ENCODE results near the gene LOXL1. TPM values are rescaled to one million over a fixed set of nuclear protein-coding genes. Genes with fewer than 3 reads are reported as not detected.
A peak's percentile ranks its signal among the peaks of the same experiment; 100 is the strongest.

Gene LOXL1
- total RNA-seq, 1 experiment from 2014 or later: 117 TPM

GRCh38 chr15:73993211-73993994 lies 67.1 kb downstream of the LOXL1 start:
- CTCF ChIA-PET: interaction anchor here (1.8 kb wide), 1 partner anchor 21 kb away, joined by 9 read pairs; no protein-coding TSS in a partner anchor
- BruUV-seq (replicated peaks): no TSS peak
- Histone ChIP-seq H3K4me1 (ENCODE audit: insufficient read depth, low read length, poor library complexity, severe bottlenecking) (peaks cover 27% of the 10 kb centered on the region), H3K4me3 (ENCODE audit: low read depth, low read length, poor library complexity, severe bottlenecking) (peak overlapping the region; percentile 80), H3K9me3 (ENCODE audit: low read depth, low read length, poor library complexity, severe bottlenecking) (no peaks in the 10 kb centered on the region), H3K27me3 (replicated peaks; ENCODE audit: insufficient read depth, low read depth, low read length, poor library complexity) (no peaks in the 10 kb centered on the region), H3K36me3 (ENCODE audit: insufficient read depth, low read length, poor library complexity, severe bottlenecking) (peaks cover 1% of the 10 kb centered on the region), H3K27ac (ENCODE audit: low read depth, low read length, poor library complexity, severe bottlenecking) (peak overlapping the region; percentile 76)
- POLR2A ChIA-PET (ENCODE audit: low non-redundant PET): interaction anchor here (0.5 kb wide), 1 partner anchor 65 kb away, joined by 3 read pairs; no protein-coding TSS in a partner anchor
- TF ChIP-seq EZH2 (IDR thresholded peaks at IDR 0.05; ENCODE audit: borderline replicate concordance, low read depth, low read length, poor library complexity, severe bottlenecking) (no peak), CTCF (conservative IDR thresholded peaks at IDR 0.05; ENCODE audit: low read depth, low read length) (no peak)
- intact Hi-C loops (cut with micrococcal nuclease; ENCODE audit: unreplicated experiment): no loop called here
- DNase-seq (ENCODE audit: low spot score): no peak

GRCh38 chr15:73994413-73994883 lies 68.2 kb downstream of the LOXL1 start, which contains the start of gene PML:
Gene PML, plus strand, starts transcription at chr15:73994716. Its CDS starts 97 bp downstream, at chr15:73994813.
- peak; percentile 98 for DNase-seq (ENCODE audit: low spot score)
- intact Hi-C loops (cut with micrococcal nuclease; ENCODE audit: unreplicated experiment): no loop called here
- no peaks in the 10 kb centered on the region for H3K27me3 ChIP-seq (replicated peaks; ENCODE audit: insufficient read depth, low read depth, low read length, poor library complexity)
- H3K4me3 ChIP-seq (ENCODE audit: low read depth, low read length, poor library complexity, severe bottlenecking): peak within 1 kb of the TSS; percentile 80
- H3K36me3 ChIP-seq (ENCODE audit: insufficient read depth, low read length, poor library complexity, severe bottlenecking): peaks cover 4% of the 10 kb centered on the region
- H3K9me3 ChIP-seq (ENCODE audit: low read depth, low read length, poor library complexity, severe bottlenecking): no peaks in the 10 kb centered on the region
- CTCF ChIA-PET: interaction anchor here (0.6 to 1.8 kb wide), 4 partner anchors 22 to 60 kb away, joined by 3 to 9 read pairs (median 4); no protein-coding TSS in a partner anchor
- TF ChIP-seq EZH2 (IDR thresholded peaks at IDR 0.05; ENCODE audit: borderline replicate concordance, low read depth, low read length, poor library complexity, severe bottlenecking) (no peak), CTCF (conservative IDR thresholded peaks at IDR 0.05; ENCODE audit: low read depth, low read length) (no peak)
- H3K27ac ChIP-seq (ENCODE audit: low read depth, low read length, poor library complexity, severe bottlenecking): peak within 1 kb of the TSS; percentile 76
- H3K4me1 ChIP-seq (ENCODE audit: insufficient read depth, low read length, poor library complexity, severe bottlenecking): peaks cover 27% of the 10 kb centered on the region
- POLR2A ChIA-PET (ENCODE audit: low non-redundant PET): interaction anchor here (0.8 kb wide), 1 partner anchor 61 kb away, joined by 3 read pairs; no protein-coding TSS in a partner anchor
- BruUV-seq (replicated peaks): no TSS peak

GRCh38 chr15:73994912-73995622 lies 68.8 kb downstream of the LOXL1 start:
- peak overlapping the region; percentile 76 for H3K27ac ChIP-seq (ENCODE audit: low read depth, low read length, poor library complexity, severe bottlenecking)
- CTCF ChIA-PET: interaction anchor here (0.9 to 1.8 kb wide), 2 partner anchors 22 to 59 kb away, joined by 3 to 9 read pairs; no protein-coding TSS in a partner anchor
- POLR2A ChIA-PET (ENCODE audit: low non-redundant PET): interaction anchor here (0.8 kb wide), 1 partner anchor 61 kb away, joined by 3 read pairs; no protein-coding TSS in a partner anchor

More at GRCh38 chr15:73994912-73995622, 68.8 kb downstream of the LOXL1 start:
- no peak for DNase-seq (ENCODE audit: low spot score)
- no peak for TF ChIP-seq CTCF (conservative IDR thresholded peaks at IDR 0.05; ENCODE audit: low read depth, low read length)
- no peak for TF ChIP-seq EZH2 (IDR thresholded peaks at IDR 0.05; ENCODE audit: borderline replicate concordance, low read depth, low read length, poor library complexity, severe bottlenecking)
- Histone ChIP-seq H3K4me1 (ENCODE audit: insufficient read depth, low read length, poor library complexity, severe bottlenecking) (peaks cover 27% of the 10 kb centered on the region), H3K36me3 (ENCODE audit: insufficient read depth, low read length, poor library complexity, severe bottlenecking) (peaks cover 4% of the 10 kb centered on the region), H3K4me3 (ENCODE audit: low read depth, low read length, poor library complexity, severe bottlenecking) (peak overlapping the region; percentile 80), H3K9me3 (ENCODE audit: low read depth, low read length, poor library complexity, severe bottlenecking) (no peaks in the 10 kb centered on the region), H3K27me3 (replicated peaks; ENCODE audit: insufficient read depth, low read depth, low read length, poor library complexity) (no peaks in the 10 kb centered on the region)
- intact Hi-C loops (cut with micrococcal nuclease; ENCODE audit: unreplicated experiment): no loop called here
- TSS peak; percentile 29 for BruUV-seq (replicated peaks)

Data from A673 (cell line).